Body of pancreas (tissue), 4 donors: ENCODE results near the gene ATXN10.

ENCODE experiments used
- POLR2A ChIP-seq, 3 donors: fragments of 450-650 bp; IDR thresholded peaks; one replicate each; pipeline ENCODE4 v1.6.1; 2016; ENCODE audit warnings: antibody characterized with exemption in 3 of 3, mild to moderate bottlenecking in 2 of 3
- TF ChIP-seq, protein P1 (sequence below), 7 experiments: fragments of 450-650 bp in 4 of 7; fragments of 200-600 bp in 3 of 7; sonication (generic) in 3 of 7; IDR thresholded peaks; one replicate each; pipeline ENCODE4 v1.5.1; 2016 to 2019; ENCODE audit warnings: antibody characterized with exemption in 7 of 7

GRCh38 chr22:45693835-45694234 lies 22.2 kb downstream of the ATXN10 start:
- TF ChIP-seq, protein P1, sequence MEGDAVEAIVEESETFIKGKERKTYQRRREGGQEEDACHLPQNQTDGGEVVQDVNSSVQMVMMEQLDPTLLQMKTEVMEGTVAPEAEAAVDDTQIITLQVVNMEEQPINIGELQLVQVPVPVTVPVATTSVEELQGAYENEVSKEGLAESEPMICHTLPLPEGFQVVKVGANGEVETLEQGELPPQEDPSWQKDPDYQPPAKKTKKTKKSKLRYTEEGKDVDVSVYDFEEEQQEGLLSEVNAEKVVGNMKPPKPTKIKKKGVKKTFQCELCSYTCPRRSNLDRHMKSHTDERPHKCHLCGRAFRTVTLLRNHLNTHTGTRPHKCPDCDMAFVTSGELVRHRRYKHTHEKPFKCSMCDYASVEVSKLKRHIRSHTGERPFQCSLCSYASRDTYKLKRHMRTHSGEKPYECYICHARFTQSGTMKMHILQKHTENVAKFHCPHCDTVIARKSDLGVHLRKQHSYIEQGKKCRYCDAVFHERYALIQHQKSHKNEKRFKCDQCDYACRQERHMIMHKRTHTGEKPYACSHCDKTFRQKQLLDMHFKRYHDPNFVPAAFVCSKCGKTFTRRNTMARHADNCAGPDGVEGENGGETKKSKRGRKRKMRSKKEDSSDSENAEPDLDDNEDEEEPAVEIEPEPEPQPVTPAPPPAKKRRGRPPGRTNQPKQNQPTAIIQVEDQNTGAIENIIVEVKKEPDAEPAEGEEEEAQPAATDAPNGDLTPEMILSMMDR (IDR thresholded peaks at IDR 0.05) = no peak
- TF ChIP-seq POLR2A (IDR thresholded peaks at IDR 0.05) = no peak
